DOHH2 (cell line): Measurements from ENCODE around the gene PPIE.

ENCODE experiments used
- H3F3A ChIP-seq: fragments of 200-600 bp; sonication (generic), shearing (Covaris generic); 2 replicates; pipeline ENCODE4 v1.6.0; 2016; ENCODE audit warnings: antibody characterized with exemption, mild to moderate bottlenecking; ENCODE audit not compliant: control insufficient read depth, insufficient read depth
- H3K27ac ChIP-seq: fragments of 200-600 bp; sonication (generic); 2 replicates; pipeline ENCODE4 v1.5.1; 2014; ENCODE audit warnings: low read depth, mild to moderate bottlenecking, low read length, moderate library complexity
- H3K27me3 ChIP-seq: fragments of 200-600 bp; sonication (generic); 2 replicates; pipeline ENCODE4 v1.6.1; 2014; ENCODE audit warnings: mild to moderate bottlenecking, low read length, mixed read lengths; ENCODE audit not compliant: control insufficient read depth
- H3K36me3 ChIP-seq: fragments of 200-600 bp; sonication (generic); 2 replicates; pipeline ENCODE4 v1.6.1; 2014; ENCODE audit warnings: mild to moderate bottlenecking, low read length, moderate library complexity, mixed read lengths; ENCODE audit not compliant: control insufficient read depth
- H3K4me1 ChIP-seq: fragments of 200-600 bp; sonication (generic); 2 replicates; pipeline ENCODE4 v1.6.1; 2014; ENCODE audit warnings: mild to moderate bottlenecking, low read length, mixed read lengths; ENCODE audit not compliant: control insufficient read depth
- H3K4me2 ChIP-seq: fragments of 200-600 bp; sonication (generic); 2 replicates; pipeline ENCODE4 v1.6.0; 2014; ENCODE audit warnings: mild to moderate bottlenecking, low read length, moderate library complexity
- H3K4me3 ChIP-seq: fragments of 200-600 bp; sonication (generic); 2 replicates; pipeline ENCODE4 v1.5.1; 2014; ENCODE audit warnings: mild to moderate bottlenecking, low read length, mixed read lengths
- H3K79me2 ChIP-seq: fragments of 200-600 bp; sonication (generic); 2 replicates; pipeline ENCODE4 v1.6.1; 2014; ENCODE audit warnings: mild to moderate bottlenecking, low read length, mixed read lengths; ENCODE audit not compliant: control insufficient read depth
- H3K9me2 ChIP-seq: fragments of 200-600 bp; sonication (generic); replicated peaks from 2 replicates; pipeline ENCODE4 v1.6.1; 2014; ENCODE audit warnings: mild to moderate bottlenecking, low read length, mixed read lengths; ENCODE audit not compliant: control insufficient read depth
- H3K9me3 ChIP-seq: fragments of 200-600 bp; sonication (generic); 2 replicates; pipeline ENCODE4 v1.6.1; 2014; ENCODE audit warnings: antibody characterized with exemption, low read length, mixed read lengths; ENCODE audit not compliant: control insufficient read depth, insufficient read depth
- H4K20me1 ChIP-seq: fragments of 200-600 bp; sonication (generic); 2 replicates; pipeline ENCODE4 v1.6.0; 2014; ENCODE audit warnings: low read depth, mild to moderate bottlenecking, antibody characterized with exemption, low read length, moderate library complexity; ENCODE audit not compliant: control insufficient read depth, insufficient read depth
- CTCF ChIP-seq: fragments of 200-600 bp; sonication (generic); IDR thresholded peaks from one replicate; pipeline ENCODE4 v1.5.1; 2014; ENCODE audit warnings: antibody characterized with exemption, mild to moderate bottlenecking, low read depth, low read length; ENCODE audit not compliant: poor library complexity, severe bottlenecking
- EZH2phosphoT487 ChIP-seq: fragments of 200-600 bp; sonication (generic); IDR thresholded peaks from 2 replicates; pipeline ENCODE4 v1.6.1; 2017; ENCODE audit warnings: borderline replicate concordance, mild to moderate bottlenecking, antibody characterized with exemption, low read length, moderate library complexity, mixed read lengths

Gene PPIE

GRCh38 chr1:39737546-39738169, 1.0 kb upstream of the PPIE start:
- Histone ChIP-seq H3K4me1 (peaks cover 17% of the 10 kb centered on the region), H3K4me2 (no peak overlapping the region), H3K9me2 (no peaks in the 10 kb centered on the region), H3K36me3 (peaks cover 35% of the 10 kb centered on the region), H3K27ac (no peak overlapping the region), H4K20me1 (no peaks in the 10 kb centered on the region), H3F3A (no peaks in the 10 kb centered on the region), H3K9me3 (no peaks in the 10 kb centered on the region), H3K79me2 (peaks cover 30% of the 10 kb centered on the region), H3K27me3 (peaks cover 15% of the 10 kb centered on the region), H3K4me3 (no peak overlapping the region)
- TF ChIP-seq EZH2phosphoT487 (no peak), CTCF (no peak)

- H3K4me3 ChIP-seq = no peak overlapping the region
- H3K27ac ChIP-seq = no peak overlapping the region
- no peaks in the 10 kb centered on the region for H3K27me3 ChIP-seq
- H4K20me1 ChIP-seq = 0 out of 2 replicates have a peak, but pooled peaks cover 4% of the 10 kb centered on the region
- no peak overlapping the region for H3K4me2 ChIP-seq
- H3F3A ChIP-seq = no peaks in the 10 kb centered on the region
- TF ChIP-seq EZH2phosphoT487 = no peak
- no peak for TF ChIP-seq CTCF
- no peaks in the 10 kb centered on the region for H3K9me3 ChIP-seq
- peaks cover 2% of the 10 kb centered on the region for H3K4me1 ChIP-seq
- peaks cover 14% of the 10 kb centered on the region for H3K79me2 ChIP-seq
- peaks cover 91% of the 10 kb centered on the region for H3K36me3 ChIP-seq
- H3K9me2 ChIP-seq = no peaks in the 10 kb centered on the region
These were observed 6.5 kb downstream of the PPIE start for GRCh38 chr1:39745016-39745670.

- TF ChIP-seq CTCF (no peak), EZH2phosphoT487 (no peak)
- H3K4me3 ChIP-seq = no peak overlapping the region
- H3K9me3 ChIP-seq = no peaks in the 10 kb centered on the region
- H3K9me2 ChIP-seq = no peaks in the 10 kb centered on the region
- H3K79me2 ChIP-seq = no peaks in the 10 kb centered on the region
- no peaks in the 10 kb centered on the region for H3F3A ChIP-seq
- H4K20me1 ChIP-seq = no peaks in the 10 kb centered on the region
- no peaks in the 10 kb centered on the region for H3K27me3 ChIP-seq
- H3K36me3 ChIP-seq = peaks cover 84% of the 10 kb centered on the region
- no peaks in the 10 kb centered on the region for H3K4me1 ChIP-seq
- no peak overlapping the region for H3K27ac ChIP-seq
- H3K4me2 ChIP-seq = no peak overlapping the region
These were observed 12.9 kb downstream of the PPIE start for GRCh38 chr1:39751595-39751994.
